ENCODE data around the gene AJAP1.

AJAP1 gene

DNA sequence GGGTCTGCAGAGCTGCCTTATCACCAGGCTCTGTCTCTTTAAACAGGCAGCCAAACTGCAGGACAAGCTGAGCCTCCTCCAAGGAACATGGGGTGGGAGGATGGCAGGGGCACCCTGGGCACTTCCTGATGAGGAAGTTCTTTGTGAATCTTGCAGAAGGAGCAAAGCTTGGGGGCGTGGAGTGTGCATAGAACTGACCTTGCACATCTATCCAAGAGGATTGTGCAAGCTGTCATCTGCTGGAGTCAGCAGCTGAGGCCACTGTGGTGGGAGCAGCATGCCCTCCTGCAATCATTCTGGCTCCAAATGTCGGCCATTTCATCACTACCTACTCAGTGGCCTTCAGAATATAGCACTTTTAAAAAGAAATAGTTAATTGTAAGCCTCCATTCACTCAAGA, 182.2 kb downstream of the AJAP1 start:
- no peak for DNase-seq (ENCODE audit: low read depth)

DNA sequence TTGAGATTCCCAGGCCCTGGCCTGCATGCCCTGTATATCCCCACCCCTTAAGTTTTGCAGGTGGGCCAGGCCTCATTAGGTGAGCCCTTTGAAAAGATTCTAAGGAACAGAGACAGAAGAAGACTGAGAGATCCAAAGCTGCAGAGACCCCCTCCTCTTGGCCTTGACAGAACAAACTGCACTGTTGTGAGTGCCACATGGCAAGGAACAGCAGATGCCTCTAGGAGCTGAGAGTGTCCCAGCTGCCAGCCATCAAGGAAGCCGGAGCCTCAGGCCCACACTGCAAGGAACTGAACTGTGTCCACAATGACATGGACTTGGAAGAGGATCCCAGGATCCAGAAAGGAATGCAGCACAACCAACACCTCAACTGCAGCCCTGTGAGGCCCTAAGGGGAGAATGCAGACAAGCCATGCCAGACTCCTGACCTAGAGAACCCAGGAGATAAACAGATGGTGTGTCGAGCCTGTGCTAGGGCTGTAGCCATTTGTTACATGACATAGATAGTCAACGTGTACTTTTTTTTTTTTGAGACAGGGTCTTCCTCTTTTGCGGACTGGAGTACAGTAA, 182.7 kb downstream of the AJAP1 start:
- DNase-seq (ENCODE audit: low read depth): no peak

DNA sequence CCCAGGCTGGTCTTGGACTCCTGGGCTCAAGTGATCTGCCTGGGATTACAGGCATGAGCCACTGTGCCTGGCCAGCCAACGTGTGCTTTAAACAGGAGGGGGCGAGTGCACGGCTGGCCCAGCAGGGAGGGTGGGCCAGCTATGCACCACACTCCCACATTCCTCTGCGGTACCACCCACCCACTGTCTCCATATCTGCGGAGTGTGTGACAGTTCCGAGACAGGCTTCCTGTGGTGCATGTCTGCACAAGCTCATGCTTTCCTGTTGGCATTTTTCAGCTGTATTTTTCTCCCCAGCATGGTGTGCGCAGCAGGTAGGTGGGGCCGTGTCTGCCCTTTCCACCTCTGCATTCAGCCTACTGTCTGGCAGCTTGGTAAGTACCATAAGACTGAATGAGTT, 183.3 kb downstream of the AJAP1 start:
- no peak for DNase-seq (ENCODE audit: low read depth)

DNA sequence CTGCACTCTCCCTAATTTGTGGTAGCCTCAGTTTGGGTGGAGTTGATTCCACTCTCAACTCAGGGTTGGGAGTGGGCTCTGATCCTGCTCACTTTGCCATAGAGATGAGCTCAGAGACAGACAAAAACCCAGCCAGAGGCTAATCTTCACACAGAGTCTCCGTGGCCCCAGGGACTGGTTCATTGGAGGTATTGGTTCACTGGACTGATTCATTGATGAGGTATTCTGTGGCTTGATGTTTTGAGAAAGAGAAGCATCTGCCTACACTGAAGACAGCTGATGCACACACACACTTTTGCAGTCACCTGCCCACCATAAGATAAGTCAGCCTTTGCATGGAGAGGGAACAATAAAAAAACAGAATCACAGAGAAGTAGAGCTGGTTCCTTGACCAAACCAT, 183.8 kb downstream of the AJAP1 start:
- DNase-seq (ENCODE audit: low read depth): no peak

All from fibroblast of the conjunctiva (primary cell).